Left cardiac atrium (tissue), 4 donors: Measurements from ENCODE around the gene RAD51B. TPM values are rescaled to one million over a fixed set of nuclear protein-coding genes. Genes with fewer than 3 reads are reported as not detected.

Experiments used
- ATAC-seq, 2 donors: fragments of 200-7000 bp; cut with Tn5 transposase; one replicate each; pipeline ENCODE4 v1.9.1; 2020; ENCODE audit warnings: mild to moderate bottlenecking in 2 of 2, moderate library complexity in 2 of 2
- DNase-seq: peaks from one replicate; pipeline ENCODE4 v3.0.0-alpha.2; 2020
- intact Hi-C, 2 donors: fragments of 100-400 bp; cut with DNase I; formaldehyde crosslinking; loops; one replicate each; pipeline versions ENCODE4 v1.14.1 to v1.15.1; 2022 to 2023
- total RNA-seq, 2 donors: library from RNA; stranded (reverse); fragmentation: NEBNext Ultra II Directional; extraction: Animal tissue kit (Norgen Biotek cat#: 25700); gene quantifications; one replicate each; pipeline ENCODE4 v1.2.1, GENCODE V29; 2021
- donor health status: DM: no; HTN: yes; CAD: no.
- donor health status: DM: no; HTN: yes; CAD: no; lungs with severe emphysema.
- donor health status: DM: yes; HTN: yes; CAD: no.
- donor health status: Dilated cardiomyopathy.

RAD51B gene
- total RNA-seq, 2 donors from 2014 or later, result 4.4 to 6.6 TPM

GRCh38 chr14:67882986-67883555, 63.5 kb downstream of the RAD51B start:
- ATAC-seq (no peak), DNase-seq (no peak)
- intact Hi-C loops, result no loop called here

GRCh38 chr14:67883717-67884116, 64.1 kb downstream of the RAD51B start:
- intact Hi-C loops, result no loop called here
- DNase-seq, result no peak
- no peak for ATAC-seq

GRCh38 chr14:67886191-67886590, 66.6 kb downstream of the RAD51B start:
- ATAC-seq (no peak), DNase-seq (no peak)
- intact Hi-C loops, result no loop called here

- intact Hi-C loops, result no loop called here
- ATAC-seq (no peak), DNase-seq (no peak)
These were observed 67.9 kb downstream of the RAD51B start for GRCh38 chr14:67887478-67887877.

- ATAC-seq, result no peak
- intact Hi-C loops, result no loop called here
- no peak for DNase-seq
These were observed 69.9 kb downstream of the RAD51B start for GRCh38 chr14:67889455-67889854.

GRCh38 chr14:67892466-67893100, 73.0 kb downstream of the RAD51B start:
- intact Hi-C loops, result no loop called here
- no peak for DNase-seq
- no peak for ATAC-seq

GRCh38 chr14:67900231-67900630, 80.7 kb downstream of the RAD51B start:
- DNase-seq, result no peak
- peak in 1 of 2 donors; percentile 57 for ATAC-seq
- intact Hi-C loops, result no loop called here

GRCh38 chr14:67908052-67908754, 88.6 kb downstream of the RAD51B start:
- no peak for ATAC-seq
- DNase-seq, result no peak
- intact Hi-C loops, result no loop called here

- no peak for DNase-seq
- intact Hi-C loops, result no loop called here
These were observed 92.0 kb downstream of the RAD51B start for GRCh38 chr14:67911562-67911961.

GRCh38 chr14:67916430-67916829, 96.9 kb downstream of the RAD51B start:
- intact Hi-C loops, result no loop called here
- no peak for DNase-seq
- ATAC-seq, result no peak

More at GRCh38 chr14:67911562-67911961, 92.0 kb downstream of the RAD51B start:
- ATAC-seq, result no peak

- intact Hi-C loops, result no loop called here
- no peak for ATAC-seq
These were observed 97.4 kb downstream of the RAD51B start for GRCh38 chr14:67917006-67917405.

GRCh38 chr14:67918838-67919237, 99.3 kb downstream of the RAD51B start:
- intact Hi-C loops, result no loop called here
- DNase-seq (no peak), ATAC-seq (no peak)

More at GRCh38 chr14:67917006-67917405, 97.4 kb downstream of the RAD51B start:
- no peak for DNase-seq

- ATAC-seq (no peak), DNase-seq (no peak)
- intact Hi-C loops, result no loop called here
These were observed 99.9 kb downstream of the RAD51B start for GRCh38 chr14:67919259-67920032.

GRCh38 chr14:67926821-67927220, 107.2 kb downstream of the RAD51B start:
- DNase-seq, result no peak
- no peak for ATAC-seq

GRCh38 chr14:67927244-67927643, 107.7 kb downstream of the RAD51B start:
- DNase-seq (no peak), ATAC-seq (no peak)
- intact Hi-C loops, result no loop called here

More at GRCh38 chr14:67926821-67927220, 107.2 kb downstream of the RAD51B start:
- intact Hi-C loops, result no loop called here

GRCh38 chr14:67928375-67928774, 108.8 kb downstream of the RAD51B start:
- DNase-seq (no peak), ATAC-seq (no peak)
- intact Hi-C loops, result no loop called here

GRCh38 chr14:67932708-67933246, 113.2 kb downstream of the RAD51B start:
- intact Hi-C loops, result no loop called here
- DNase-seq (no peak), ATAC-seq (no peak)

GRCh38 chr14:67933266-67933665, 113.7 kb downstream of the RAD51B start:
- DNase-seq (no peak), ATAC-seq (no peak)
- intact Hi-C loops, result no loop called here

GRCh38 chr14:67934087-67934486, 114.5 kb downstream of the RAD51B start:
- peak; percentile 82 to 94 for ATAC-seq
- intact Hi-C loops, result no loop called here
- DNase-seq, result no peak

- no peak for DNase-seq
- no peak for ATAC-seq
- intact Hi-C loops, result no loop called here
These were observed 115.3 kb downstream of the RAD51B start for GRCh38 chr14:67934862-67935261.
